Limb (tissue), 2 donors: ENCODE measurements around the gene WDR83.
"Not testable (repeated sequence)": the region's sequence is repeated elsewhere in the genome, so short reads cannot be mapped to it uniquely, and the experiment has no call there.

ENCODE experiments used
- DNase-seq, 2 donors: peaks; one replicate each; pipeline ENCODE4 v3.0.0-alpha.2; 2016; ENCODE audit errors: extremely low spot score in 2 of 2

The WDR83 gene

DNA sequence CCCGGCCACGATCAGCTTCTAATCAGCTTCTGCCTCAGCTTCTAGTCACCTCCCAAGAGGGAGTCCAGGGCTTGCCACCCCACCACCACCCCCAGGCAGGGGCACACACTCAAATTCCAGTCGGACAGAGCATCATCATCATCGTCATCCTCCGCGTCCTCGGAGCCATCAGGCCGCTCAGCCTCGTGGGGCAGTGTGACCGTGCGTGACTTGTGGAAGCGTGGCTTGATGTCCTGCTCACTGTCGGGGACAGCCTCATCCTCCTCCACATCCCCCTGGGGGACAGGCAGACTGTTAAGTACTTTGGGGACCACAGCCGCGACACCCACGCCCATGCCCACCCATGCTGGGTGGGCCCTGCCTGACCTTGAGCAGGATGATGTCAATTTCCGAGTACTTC lies 44.6 kb downstream of the WDR83 start:
- DNase-seq, result no peak

- DNase-seq, result not testable (repeated sequence)
Observed at GRCh38 chr19:12712077-12712476, 45.5 kb downstream of the WDR83 start.

GRCh38 chr19:12713304-12713703 lies 46.7 kb downstream of the WDR83 start:
- DNase-seq, result not testable (repeated sequence)

- no peak for DNase-seq
Observed at GRCh38 chr19:12715102-12715501, 48.5 kb downstream of the WDR83 start.

DNA sequence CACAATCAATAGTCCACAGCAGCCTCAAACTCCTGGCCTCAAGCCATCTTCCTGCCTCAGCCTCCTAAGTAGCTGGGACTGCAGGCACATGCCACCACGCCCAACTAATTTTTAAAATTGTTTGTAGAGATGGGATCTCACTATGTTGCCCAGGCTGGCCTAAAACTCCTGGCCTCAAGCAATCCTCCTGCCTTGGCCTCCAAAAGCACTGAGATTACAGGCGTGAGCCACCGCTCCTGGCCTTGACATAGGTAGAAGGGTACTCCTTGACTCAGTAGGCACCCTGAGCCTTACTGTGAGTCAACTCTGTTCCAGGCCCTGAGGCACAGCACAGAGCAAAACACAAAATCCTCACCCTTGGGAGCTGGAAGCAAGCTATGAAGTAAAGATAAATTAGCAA lies 49.3 kb downstream of the WDR83 start:
- no peak for DNase-seq

DNA sequence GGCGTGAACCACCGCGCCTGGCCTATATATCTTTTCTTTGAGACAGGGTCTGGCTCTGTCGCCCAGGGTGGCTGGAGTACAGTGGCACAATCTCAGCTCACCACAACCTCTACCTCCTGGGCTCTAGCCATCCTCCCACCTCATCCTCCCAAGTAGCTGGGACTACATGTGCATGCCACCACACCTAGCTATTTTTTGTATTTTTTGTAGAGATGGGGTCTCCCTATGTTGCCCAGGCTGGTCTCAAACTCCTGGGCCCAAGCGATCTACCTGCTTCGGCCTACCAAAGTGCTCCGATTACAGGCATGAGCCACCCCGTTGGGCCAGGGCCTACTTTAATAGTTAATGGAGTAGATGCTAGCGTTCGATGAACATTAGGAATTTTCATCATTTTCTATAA lies 53.7 kb downstream of the WDR83 start:
- no peak for DNase-seq

- no peak for DNase-seq
Observed at GRCh38 chr19:12720851-12721655, 54.4 kb downstream of the WDR83 start.

- DNase-seq, result peak; percentile 65 to 88
Observed at GRCh38 chr19:12721656-12722565, 55.3 kb downstream of the WDR83 start.

- DNase-seq, result peak; percentile 93 to 97
Observed at GRCh38 chr19:12722566-12723380, 56.2 kb downstream of the WDR83 start.

GRCh38 chr19:12723381-12723640 lies 56.7 kb downstream of the WDR83 start:
- DNase-seq, result no peak

DNA sequence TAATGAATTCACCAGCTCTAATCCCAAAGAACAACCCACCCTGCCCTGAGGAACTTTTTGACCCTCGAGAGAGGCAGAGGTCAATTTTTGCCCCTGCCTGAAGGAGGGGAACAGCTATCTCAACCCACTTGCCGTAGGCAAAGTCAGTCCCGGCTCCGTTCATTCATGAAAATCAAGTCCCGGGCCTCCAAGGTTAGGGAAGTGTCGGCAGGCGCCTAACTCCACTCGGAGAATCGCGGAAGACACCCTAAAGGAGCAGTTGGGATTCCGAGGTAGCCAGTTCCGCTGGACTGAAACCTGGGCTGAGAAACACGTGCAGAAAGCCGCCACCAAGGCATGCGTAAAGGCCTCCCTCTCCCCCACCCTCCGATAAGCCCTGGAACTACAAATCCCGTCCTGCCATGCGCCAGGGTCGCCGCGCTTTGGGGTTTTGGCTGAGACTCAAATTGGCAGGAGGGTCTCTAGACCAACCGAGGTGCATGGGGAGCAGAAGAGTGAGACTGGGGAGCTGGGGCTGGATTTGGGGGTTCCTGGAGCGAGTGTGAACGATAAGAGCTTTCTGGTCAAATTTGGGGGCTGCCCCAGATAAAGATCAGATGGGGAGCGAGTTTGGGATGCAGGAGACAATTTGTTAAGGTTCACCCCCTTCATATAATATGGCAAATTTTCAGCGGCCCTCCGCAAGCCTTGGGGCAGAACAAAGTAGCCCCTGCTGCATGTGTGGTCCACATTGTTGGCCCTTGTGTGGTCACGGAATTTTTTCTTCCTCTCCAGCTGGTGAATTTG lies 57.2 kb downstream of the WDR83 start, which contains the start of gene TNPO2:
Gene TNPO2, minus strand, starts transcription at position 292 of the 786 bp plus-strand sequence. CDS start 2,955 bp downstream, outside the sequence.
- peak; percentile 66 to 84 for DNase-seq
